GM19193 (cell line): ENCODE measurements around the gene NBEA.

Source experiments
- POLR2A ChIP-seq: IDR thresholded peaks from 4 replicates; pipeline ENCODE4 v1.6.1; 2011; ENCODE audit not compliant: insufficient read depth, insufficient read length; ENCODE audit errors: extremely low read depth

Gene NBEA

DNA sequence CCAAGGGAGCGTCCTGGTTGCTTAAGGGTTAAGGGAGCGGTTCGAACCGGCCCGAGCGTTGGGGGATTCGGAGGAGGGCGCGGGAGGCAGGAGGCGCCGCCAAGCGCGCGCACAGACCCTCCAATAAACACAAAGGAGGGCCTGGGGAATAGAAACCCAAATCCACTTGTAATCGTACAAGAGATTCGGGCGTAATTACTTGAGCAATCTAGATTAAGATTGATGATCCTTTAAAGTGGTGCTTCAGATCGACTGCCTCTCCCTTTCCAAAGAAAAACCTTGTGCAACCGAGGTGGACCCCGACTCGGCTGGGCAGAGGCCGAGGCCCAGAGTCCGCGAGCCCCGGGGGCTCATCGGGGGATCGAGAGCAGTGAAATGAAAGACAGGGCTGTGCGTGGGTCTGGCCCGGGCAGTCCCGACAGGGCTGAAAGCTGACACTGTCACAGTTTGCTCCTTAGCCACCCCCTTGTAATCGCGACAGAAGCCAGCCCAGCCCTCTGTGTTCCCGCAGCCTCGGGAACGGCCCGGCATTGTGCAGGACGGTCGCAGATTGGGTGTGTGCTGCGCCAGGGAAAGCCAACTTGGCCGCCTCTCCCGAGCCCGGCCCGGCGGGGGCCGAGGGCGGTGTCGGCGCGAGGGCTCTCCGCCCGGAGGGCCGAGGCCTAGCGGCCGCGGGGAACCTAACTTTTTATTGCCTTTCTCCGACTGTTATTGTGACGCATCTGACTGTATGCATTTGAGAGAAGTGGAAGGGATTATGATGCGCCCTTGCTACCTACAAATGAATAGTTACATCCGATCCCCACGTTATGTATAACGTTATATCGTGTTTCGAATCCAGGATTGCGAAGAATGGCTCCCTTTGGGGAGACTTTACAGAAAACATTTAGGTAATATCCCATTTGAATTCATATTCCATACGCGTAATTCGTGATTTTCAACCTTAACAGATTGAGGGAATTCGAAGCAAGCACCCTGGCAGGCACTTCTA, 528.9 kb downstream of the NBEA start:
- no peak for TF ChIP-seq POLR2A

DNA sequence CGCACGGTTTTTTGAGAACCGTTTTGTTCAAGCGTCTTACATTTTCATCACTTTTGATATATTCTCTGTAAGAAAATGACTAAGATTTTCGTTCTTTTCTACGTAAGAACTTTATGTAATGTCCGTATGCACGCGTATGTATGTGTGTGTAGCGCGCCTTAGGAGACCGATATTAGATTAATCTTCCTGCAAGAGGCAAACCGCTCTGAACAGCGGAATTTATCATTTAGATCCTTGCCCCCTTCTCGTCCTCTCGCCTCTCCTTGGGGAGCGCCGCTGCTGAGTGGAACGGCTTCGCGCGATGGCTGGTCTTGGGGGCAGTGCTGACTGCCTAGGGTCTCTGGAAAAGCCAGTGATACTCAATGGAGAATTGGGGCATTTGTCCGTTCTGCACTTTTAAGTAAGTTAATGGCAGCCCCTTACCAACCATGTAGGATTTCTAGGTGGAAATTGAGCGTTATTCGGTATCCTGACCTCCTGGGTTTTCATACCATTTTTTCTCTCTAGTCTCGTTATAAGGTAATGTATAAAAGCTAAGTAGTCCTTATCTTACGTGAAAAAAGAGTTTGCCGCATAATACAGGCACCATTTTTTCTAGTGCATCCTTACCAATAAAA, 529.7 kb downstream of the NBEA start:
- TF ChIP-seq POLR2A: no peak

DNA sequence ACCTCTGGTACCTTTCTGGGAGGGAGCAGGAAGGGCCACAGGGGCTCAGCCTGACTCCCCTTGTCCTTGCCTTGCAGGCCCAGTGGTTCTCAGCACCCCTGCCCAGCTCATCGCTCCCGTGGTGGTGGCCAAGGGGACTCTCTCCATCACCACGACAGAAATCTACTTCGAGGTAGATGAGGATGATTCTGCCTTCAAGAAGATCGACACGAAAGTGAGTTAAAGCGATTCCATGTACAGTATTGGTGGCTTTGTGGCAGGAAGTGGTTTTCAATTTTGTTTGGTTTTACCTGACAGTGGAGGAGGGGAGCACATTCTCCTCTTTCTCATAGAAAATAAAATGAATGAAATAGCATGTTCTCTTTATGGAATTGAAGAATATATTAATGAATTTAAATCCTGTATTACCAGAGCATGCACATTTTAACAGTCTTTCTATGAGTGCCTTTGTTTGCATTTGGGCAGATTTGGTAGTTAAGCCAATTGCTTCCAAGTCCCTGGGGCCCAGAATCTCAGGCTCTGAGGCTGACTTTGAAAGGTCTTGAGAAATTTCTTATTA, 530.3 kb downstream of the NBEA start:
- no peak for TF ChIP-seq POLR2A

DNA sequence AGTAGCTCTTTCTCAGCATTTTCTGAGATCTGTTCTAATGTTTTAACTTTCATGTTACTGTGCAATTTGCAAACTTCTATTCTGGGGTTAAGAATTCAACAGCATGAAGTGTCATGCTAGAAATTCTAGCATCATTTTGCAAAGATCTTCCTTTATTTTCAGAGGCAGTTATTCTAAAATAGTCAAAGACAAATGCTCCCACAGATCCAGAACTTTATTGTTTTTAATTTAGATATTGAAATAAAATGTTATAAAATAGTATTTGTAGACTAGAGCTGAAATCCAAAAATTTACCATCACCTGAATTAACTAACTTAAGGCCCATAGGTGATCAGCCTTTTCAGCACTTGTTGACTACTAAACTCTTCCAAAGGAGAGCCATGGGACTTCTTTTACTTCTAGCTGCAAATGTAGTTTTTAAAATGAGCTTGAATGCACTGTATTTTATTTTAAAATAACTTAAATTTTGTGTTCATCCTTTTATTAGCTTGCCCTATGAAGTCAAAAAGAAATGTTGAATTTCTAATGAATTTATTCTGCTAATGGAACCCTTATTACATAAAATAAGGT, 531.2 kb downstream of the NBEA start:
- no peak for TF ChIP-seq POLR2A

DNA sequence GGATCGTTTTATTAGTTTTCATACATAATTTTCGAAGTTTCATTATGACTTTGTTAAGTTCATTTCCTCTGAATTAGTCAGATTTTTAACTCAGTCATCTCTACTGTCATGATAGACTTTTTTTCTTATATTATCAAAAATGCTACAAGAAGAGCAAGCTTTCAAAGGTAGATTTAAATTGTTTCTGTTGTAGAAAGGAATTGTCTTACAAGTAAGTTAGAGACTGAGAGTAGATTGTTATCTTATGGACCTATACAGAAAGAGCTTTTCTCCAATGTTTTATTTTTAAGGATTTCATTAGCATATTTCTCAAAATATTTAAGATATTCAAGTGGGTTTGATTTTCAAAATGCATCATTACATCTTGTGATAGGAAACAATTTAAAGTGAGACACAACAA, 531.7 kb downstream of the NBEA start:
- no peak for TF ChIP-seq POLR2A

DNA sequence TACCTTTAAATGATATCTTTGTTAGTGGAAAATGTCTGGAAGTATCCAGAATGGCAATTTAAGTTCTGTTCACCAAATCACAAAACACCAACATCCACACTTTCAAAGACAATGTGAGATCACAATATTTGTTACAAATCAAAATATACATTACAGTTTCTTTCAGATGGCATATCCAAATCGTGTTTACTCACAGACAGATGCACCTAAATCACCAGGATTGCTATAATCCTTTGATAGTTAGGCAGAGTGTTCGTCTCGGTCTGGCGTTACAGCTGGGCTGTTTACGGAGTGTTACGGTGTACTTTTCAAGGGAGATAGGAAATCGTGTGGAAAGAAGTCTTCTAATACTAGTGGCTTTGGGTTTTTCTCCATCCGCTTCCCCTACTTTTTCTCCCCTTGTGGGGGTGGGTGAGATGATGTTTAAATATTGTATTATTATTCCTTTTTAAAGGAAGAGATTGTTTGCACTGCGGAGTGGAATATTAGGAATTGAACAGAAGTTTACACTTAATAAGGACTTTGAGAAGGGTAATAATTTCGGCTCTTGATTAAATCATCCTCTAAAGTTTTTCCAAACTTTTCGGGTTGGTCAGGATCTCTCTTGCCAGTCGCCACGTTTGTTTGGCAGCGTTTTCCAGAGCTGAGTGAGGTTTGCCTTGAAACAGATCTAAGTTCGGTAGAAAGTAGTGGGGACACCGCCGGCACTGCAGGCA, 532.6 kb downstream of the NBEA start:
- TF ChIP-seq POLR2A: no peak

DNA sequence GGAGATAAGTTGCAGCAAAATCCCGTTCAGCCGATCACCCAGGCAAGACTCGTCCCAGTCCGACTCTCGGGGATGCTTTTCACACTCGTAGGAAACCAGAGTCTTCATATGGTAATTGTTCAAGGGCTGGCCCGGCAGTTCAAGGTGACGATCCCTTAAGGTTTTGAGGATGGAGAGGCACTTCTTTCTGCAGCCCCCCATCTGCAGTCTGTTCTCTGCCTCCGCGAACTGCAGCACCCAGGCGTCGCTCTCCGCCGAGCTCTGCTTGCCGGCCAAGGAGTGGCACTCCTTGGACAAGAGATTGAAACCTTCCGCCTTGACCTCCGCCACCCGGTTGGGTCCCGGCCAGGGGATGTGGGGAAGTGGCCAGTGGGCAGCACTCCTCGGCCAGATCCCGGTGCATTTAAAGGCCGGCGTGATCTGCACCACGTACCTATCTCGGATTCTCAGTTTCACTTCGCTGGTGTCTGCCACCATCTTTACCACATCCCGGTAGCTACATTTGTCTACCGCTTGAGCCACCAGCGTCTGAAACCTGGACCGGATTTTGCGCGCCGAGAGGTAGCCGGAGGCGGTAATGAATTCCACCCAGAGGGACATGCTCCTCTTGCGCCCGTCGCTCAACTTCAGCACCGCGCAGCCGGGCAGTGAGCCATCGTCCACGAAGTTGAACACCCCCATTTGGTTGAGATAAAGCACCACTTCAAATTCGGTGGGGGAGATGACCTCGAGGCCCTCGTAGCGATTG, 533.3 kb downstream of the NBEA start:
- TF ChIP-seq POLR2A: no peak

DNA sequence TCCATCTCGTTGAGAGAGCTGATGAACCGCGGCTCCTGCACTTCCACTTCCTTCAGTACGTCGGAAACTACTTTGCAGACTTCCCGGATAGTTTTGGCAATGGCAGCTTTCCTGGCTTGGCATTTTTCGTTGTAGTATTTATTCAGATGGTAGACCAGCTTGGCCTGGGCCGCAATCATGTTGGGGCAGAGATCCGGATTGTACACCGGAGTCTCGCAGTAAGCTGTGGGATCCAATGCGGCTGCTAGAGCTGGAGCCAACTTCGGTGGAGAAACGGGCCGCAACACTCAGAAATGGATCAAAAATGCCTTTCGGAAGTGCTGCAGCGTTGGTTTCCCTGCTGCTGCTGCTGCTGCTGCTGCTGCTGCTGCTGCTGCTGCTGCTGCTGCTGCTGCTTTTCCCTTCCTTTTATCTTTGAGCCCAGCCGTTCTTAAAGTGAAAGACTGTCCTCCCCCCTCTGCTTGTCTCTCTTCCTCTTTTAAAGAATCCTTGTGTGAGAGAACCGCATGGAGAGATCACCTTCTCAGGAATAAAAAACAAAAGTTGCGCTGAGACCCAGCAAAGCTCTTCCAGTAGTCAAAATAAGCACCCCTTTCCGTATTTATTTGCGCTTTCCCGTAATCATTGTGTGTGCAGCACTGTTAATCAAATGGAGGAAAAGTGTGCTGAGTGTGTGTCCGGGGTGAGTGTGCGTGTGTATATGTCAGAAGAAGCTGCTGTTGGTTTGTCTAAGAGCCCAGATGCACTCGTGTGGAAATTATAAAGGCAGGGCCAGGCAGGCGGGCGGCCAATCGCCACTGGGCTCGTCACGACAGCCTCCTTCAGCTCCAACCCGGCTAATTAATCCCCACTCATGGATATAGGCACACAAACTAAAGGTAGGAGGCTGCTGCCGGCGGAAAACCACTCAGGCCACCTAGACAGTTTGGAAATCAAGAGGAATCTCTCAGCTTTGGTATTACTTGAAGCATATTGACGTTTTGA, 534.2 kb downstream of the NBEA start, which contains the start of gene MAB21L1:
Gene MAB21L1, minus strand, starts transcription at position 730 of the 984 bp plus-strand sequence. Its CDS starts 551 bp downstream, at position 179.
- no peak for TF ChIP-seq POLR2A

DNA sequence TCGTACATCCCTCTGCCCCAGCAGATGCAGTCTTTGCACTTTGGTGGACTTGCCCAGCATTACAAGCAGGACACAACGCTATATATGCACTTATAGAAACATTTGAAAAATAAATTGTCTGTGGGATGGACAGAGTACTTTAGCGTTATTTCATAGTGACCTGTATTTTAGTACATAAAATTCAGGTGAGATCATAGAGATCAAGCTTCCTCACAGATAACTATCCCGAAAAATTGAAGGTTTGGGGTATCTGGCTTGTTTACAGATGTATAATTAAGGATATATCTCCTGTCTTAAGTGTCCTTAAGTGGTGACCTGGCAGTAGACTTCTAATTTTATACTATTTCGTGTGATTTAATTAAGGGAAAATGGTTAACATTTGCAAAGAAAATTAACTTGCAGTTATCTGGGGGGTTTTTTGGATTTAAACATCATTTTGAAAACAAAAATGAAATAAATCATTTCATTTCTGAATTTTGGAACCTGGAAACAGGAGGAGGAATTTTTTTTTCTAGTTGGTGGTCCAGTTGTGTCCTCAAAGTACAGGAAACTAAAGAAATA, 535.4 kb downstream of the NBEA start:
- TF ChIP-seq POLR2A: no peak

DNA sequence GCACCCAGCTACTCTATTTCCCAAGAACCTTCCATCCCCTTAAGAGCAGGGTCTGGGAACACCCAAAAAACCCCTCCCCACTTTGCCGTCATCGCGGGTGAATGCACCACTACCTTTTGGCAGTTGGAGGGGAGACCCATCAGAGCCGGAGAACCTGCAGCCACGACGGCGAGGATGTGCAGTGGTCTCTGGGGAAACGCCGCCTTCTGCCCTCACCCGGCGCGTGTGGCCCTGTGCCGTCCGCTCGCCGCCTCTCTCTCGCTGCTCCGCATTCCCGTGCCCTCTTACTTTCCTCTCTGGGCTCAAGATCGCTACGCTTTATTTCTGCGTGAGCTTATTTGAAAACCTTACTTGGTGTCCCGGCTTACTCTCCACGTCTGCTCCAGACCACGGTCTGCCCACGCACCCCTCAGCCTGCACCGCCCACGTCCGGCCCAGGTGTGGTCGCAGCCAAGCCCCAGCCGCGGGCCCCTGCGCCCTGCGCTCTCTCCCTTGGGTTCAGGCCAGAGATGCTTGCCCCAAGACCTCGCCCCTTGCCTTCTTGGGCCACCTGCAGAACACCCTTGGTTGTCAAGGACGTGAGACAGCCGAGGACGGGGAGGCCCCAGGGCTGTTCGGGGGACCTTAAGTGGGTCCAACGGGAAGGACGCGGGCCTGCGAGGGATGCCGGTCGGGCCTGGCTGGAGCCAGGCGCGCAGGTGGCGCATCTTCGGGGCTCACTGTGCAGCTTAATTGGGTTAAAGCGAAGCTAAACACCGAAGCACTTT, 536.4 kb downstream of the NBEA start:
- no peak for TF ChIP-seq POLR2A

DNA sequence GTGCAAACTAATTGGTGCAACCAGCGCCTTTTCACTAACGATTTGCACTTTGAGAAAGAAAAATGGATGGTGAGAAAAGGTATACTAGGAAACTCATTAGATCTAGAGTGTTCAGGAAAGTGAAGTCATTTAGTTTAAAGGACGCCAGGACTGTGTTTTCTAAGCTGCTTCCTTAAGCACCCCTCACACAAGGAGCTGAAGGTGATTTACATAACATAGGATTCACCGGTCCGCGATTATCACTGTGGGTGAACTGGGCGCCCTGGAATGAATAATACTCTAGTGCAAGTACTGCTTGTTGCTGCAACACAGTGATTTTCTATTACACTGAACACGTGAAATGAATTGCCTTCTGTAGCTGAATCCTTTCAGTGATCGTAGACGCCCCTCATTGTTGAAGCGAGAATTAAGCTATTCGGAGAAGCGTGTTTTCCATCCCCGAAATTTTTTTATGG, 537.0 kb downstream of the NBEA start:
- no peak for TF ChIP-seq POLR2A

DNA sequence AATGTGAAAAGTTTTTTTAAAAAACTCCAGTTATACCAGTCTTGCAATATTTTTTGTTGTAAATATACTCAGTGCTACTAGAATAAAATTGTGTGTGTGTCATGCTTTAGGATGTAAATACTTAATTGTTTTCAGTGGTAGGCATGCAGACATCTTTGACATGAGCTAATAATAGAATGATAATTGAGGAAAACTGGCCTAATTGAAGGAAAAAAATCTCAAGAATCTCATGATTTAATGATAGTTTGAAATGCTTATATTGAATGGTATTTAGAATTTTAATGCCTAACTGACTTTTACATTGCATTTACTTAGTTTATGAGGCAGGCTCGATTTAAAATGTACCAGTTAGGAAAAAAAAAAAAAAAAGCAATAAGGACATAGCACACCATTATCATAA, 537.6 kb downstream of the NBEA start:
- no peak for TF ChIP-seq POLR2A

DNA sequence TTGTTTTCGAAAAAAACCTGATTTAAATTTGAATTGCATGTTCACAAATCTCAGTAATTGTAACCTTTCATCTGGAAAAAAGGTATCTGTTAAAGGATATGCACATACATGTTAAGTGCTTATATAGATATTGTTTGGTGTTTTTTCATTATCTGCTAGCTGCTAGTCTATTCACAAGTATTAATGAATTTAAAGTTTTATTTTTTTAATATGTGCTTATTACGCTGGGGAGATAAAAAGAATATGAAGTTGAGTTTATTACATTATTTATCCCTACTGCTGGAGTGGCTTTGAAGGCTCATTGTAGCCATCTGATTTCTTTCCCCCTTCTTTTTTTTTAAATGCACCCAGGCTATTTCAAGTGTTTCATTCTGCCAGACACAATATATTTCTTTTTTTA, 538.3 kb downstream of the NBEA start:
- TF ChIP-seq POLR2A: no peak
